ENCODE results near the gene SNX17.
A peak's percentile ranks its signal among the peaks of the same experiment; 100 is the strongest.

The SNX17 gene

DNA sequence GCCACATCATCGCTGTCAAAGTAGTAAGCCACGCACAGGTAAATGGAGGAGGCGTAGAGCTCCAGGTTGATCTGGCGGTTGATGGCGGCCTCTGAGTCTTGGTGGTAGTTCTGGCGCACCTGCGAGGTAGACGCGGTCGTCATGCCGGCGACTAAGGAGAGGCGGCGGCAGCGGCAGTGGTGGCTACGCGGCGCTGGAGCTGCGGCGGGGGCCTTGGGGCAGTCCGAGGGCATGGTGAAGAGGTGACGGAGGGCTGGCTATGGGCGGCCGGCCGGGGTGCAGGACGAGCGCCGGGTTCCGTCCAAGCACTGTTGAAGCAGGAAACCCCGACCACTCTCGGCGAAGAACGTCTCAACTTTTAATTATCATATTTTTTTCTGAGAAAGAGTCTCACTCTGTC lies 22.8 kb downstream of the SNX17 start:
- WGBS, 2 donors (ENCODE audit: extremely low coverage in 2 of 2, insufficient read length in 2 of 2, insufficient replicate concordance in 1 of 2), result no CpG with 5 or more reads among the region's 33 CpGs
- H3K4me2 ChIP-seq (ENCODE audit: insufficient read depth, low read length, poor library complexity, severe bottlenecking), result no peak overlapping the region
- no peak overlapping the region for H3K14ac ChIP-seq (ENCODE audit: low read length)
- H3K4me1 ChIP-seq (ENCODE audit: control insufficient read depth in 2 of 2, insufficient read depth in 1 of 2, low read depth in 1 of 2, low read length in 2 of 2), result no peaks in the 10 kb centered on the region
- no peak overlapping the region for H3K27ac ChIP-seq (replicated peaks; ENCODE audit: low read length)
- peak overlapping the region; percentile 73 for H3K23ac ChIP-seq (ENCODE audit: low read depth, low read length, poor library complexity)
- no peak overlapping the region for H2BK12ac ChIP-seq (ENCODE audit: low read length)
- H3K18ac ChIP-seq (ENCODE audit: low read length), result no peak overlapping the region
- no peak overlapping the region for H2BK15ac ChIP-seq (ENCODE audit: low read length)
- H2AFZ ChIP-seq (ENCODE audit: low read length), result no peak overlapping the region
- H2AK5ac ChIP-seq (ENCODE audit: low read depth, low read length), result no peak overlapping the region
- peaks cover 0 to 3% of the 10 kb centered on the region in 2 donors for H3K9me3 ChIP-seq (replicated peaks in 1 of 2; ENCODE audit: control insufficient read depth in 2 of 2, insufficient read depth in 1 of 2, low read depth in 1 of 2, low read length in 2 of 2)
- H4K8ac ChIP-seq (ENCODE audit: low read depth, low read length), result no peak overlapping the region
- H3K79me1 ChIP-seq (ENCODE audit: low read depth, low read length), result peaks cover 6% of the 10 kb centered on the region
- H4K91ac ChIP-seq (ENCODE audit: low read depth, low read length, poor library complexity), result no peak overlapping the region
- DNase-seq (ENCODE audit: low spot score), result no peak
- H2BK5ac ChIP-seq (ENCODE audit: low read length), result no peak overlapping the region
- no peaks in the 10 kb centered on the region for H3K27me3 ChIP-seq (ENCODE audit: control insufficient read depth in 3 of 3, insufficient read depth in 3 of 3, low read depth in 1 of 3, low read length in 3 of 3)
- no peak overlapping the region for H3K9ac ChIP-seq (ENCODE audit: low read depth, low read length, poor library complexity)
- peaks cover 10 to 27% of the 10 kb centered on the region in 2 donors for H3K36me3 ChIP-seq (replicated peaks in 1 of 2; ENCODE audit: control insufficient read depth in 2 of 2, insufficient read depth in 2 of 2, low read length in 2 of 2)
- no peak overlapping the region for H3K4ac ChIP-seq (ENCODE audit: low read length)
- H2BK120ac ChIP-seq (ENCODE audit: low read depth, low read length), result no peak overlapping the region
- no peak overlapping the region for H3K4me3 ChIP-seq (ENCODE audit: low read length in 2 of 2)

GRCh38 chr2:27398962-27399361 lies 28.5 kb downstream of the SNX17 start:
- Histone ChIP-seq H4K91ac (ENCODE audit: low read depth, low read length, poor library complexity) (no peak overlapping the region), H3K36me3 (replicated peaks in 1 of 2; ENCODE audit: control insufficient read depth in 2 of 2, insufficient read depth in 2 of 2, low read length in 2 of 2) (peaks cover 3 to 37% of the 10 kb centered on the region in 2 donors), H2BK120ac (ENCODE audit: low read depth, low read length) (no peak overlapping the region), H3K79me1 (ENCODE audit: low read depth, low read length) (peaks cover 3% of the 10 kb centered on the region), H2AK5ac (ENCODE audit: low read depth, low read length) (no peak overlapping the region), H2AFZ (ENCODE audit: low read length) (no peak overlapping the region), H3K23ac (ENCODE audit: low read depth, low read length, poor library complexity) (no peak overlapping the region), H3K4me2 (ENCODE audit: insufficient read depth, low read length, poor library complexity, severe bottlenecking) (no peak overlapping the region), H3K4me3 (ENCODE audit: low read length in 2 of 2) (no peak overlapping the region), H3K4ac (ENCODE audit: low read length) (no peak overlapping the region), H3K9me3 (replicated peaks in 1 of 2; ENCODE audit: control insufficient read depth in 2 of 2, insufficient read depth in 1 of 2, low read depth in 1 of 2, low read length in 2 of 2) (peaks cover 0 to 11% of the 10 kb centered on the region in 2 donors), H2BK12ac (ENCODE audit: low read length) (no peak overlapping the region), H3K14ac (ENCODE audit: low read length) (no peak overlapping the region), H3K18ac (ENCODE audit: low read length) (no peak overlapping the region), H3K4me1 (ENCODE audit: control insufficient read depth in 2 of 2, insufficient read depth in 1 of 2, low read depth in 1 of 2, low read length in 2 of 2) (no peaks in the 10 kb centered on the region), H3K27ac (replicated peaks; ENCODE audit: low read length) (no peak overlapping the region), H3K27me3 (ENCODE audit: control insufficient read depth in 3 of 3, insufficient read depth in 3 of 3, low read depth in 1 of 3, low read length in 3 of 3) (no peaks in the 10 kb centered on the region), H4K8ac (ENCODE audit: low read depth, low read length) (no peak overlapping the region), H2BK5ac (ENCODE audit: low read length) (no peak overlapping the region), H2BK15ac (ENCODE audit: low read length) (no peak overlapping the region), H3K9ac (ENCODE audit: low read depth, low read length, poor library complexity) (no peak overlapping the region)
- no peak for DNase-seq (ENCODE audit: low spot score)
- no CpG with 5 or more reads among the region's 5 CpGs for WGBS, 2 donors (ENCODE audit: extremely low coverage in 2 of 2, insufficient read length in 2 of 2, insufficient replicate concordance in 1 of 2)

DNA sequence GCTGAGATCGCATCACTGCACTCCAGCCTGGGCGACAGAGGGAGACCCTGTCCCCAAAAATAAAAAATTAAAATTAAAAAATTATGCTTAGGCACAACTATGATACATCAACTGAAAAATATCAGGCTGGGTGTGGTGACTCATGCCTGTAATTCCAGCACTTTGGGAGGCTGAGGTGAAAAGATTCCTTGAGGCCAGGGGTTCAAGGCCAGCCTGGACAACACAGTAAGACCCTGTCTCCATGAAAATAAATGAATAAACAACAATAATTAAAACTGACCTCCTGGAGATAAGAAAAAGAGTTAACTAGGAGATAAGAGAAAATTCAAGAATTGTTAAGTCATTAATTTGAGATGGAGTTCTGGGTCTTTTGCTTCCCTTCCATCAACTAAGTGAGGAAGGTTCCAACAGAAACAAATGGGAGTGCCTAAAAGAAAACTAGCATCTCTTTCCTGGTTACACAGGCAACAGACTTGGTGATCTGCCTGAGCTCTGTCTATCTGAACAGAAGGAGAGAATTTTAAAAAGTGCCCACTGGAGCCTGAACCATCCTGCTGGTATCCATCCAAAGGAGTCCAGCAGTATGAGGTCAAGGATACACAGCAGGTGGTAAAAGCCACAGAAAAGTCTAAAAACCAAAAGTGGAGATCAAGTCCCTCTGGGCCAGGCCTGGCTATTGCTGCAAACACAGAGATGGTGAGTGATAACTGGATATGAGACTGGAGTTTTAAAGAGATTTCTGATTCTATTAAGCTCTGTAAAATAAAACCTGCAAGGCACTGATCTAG lies 30.1 kb downstream of the SNX17 start:
- Histone ChIP-seq H2BK5ac (ENCODE audit: low read length) (no peak overlapping the region), H3K23ac (ENCODE audit: low read depth, low read length, poor library complexity) (no peak overlapping the region), H3K79me1 (ENCODE audit: low read depth, low read length) (peaks cover 5% of the 10 kb centered on the region), H2AFZ (ENCODE audit: low read length) (no peak overlapping the region), H2BK15ac (ENCODE audit: low read length) (no peak overlapping the region), H2AK5ac (ENCODE audit: low read depth, low read length) (no peak overlapping the region), H3K4me1 (ENCODE audit: control insufficient read depth in 2 of 2, insufficient read depth in 1 of 2, low read depth in 1 of 2, low read length in 2 of 2) (no peaks in the 10 kb centered on the region), H3K4me3 (ENCODE audit: low read length in 2 of 2) (no peak overlapping the region), H2BK120ac (ENCODE audit: low read depth, low read length) (no peak overlapping the region), H4K91ac (ENCODE audit: low read depth, low read length, poor library complexity) (no peak overlapping the region), H3K14ac (ENCODE audit: low read length) (no peak overlapping the region), H3K27me3 (ENCODE audit: control insufficient read depth in 3 of 3, insufficient read depth in 3 of 3, low read depth in 1 of 3, low read length in 3 of 3) (no peaks in the 10 kb centered on the region), H4K8ac (ENCODE audit: low read depth, low read length) (no peak overlapping the region), H3K18ac (ENCODE audit: low read length) (no peak overlapping the region), H3K27ac (replicated peaks; ENCODE audit: low read length) (no peak overlapping the region), H3K36me3 (replicated peaks in 1 of 2; ENCODE audit: control insufficient read depth in 2 of 2, insufficient read depth in 2 of 2, low read length in 2 of 2) (peaks cover 3 to 46% of the 10 kb centered on the region in 2 donors), H3K4me2 (ENCODE audit: insufficient read depth, low read length, poor library complexity, severe bottlenecking) (no peak overlapping the region), H3K4ac (ENCODE audit: low read length) (no peak overlapping the region), H3K9me3 (replicated peaks in 1 of 2; ENCODE audit: control insufficient read depth in 2 of 2, insufficient read depth in 1 of 2, low read depth in 1 of 2, low read length in 2 of 2) (peaks cover 0 to 9% of the 10 kb centered on the region in 2 donors), H3K9ac (ENCODE audit: low read depth, low read length, poor library complexity) (no peak overlapping the region), H2BK12ac (ENCODE audit: low read length) (no peak overlapping the region)
- WGBS, 2 donors (ENCODE audit: extremely low coverage in 2 of 2, insufficient read length in 2 of 2, insufficient replicate concordance in 1 of 2), result no CpG with 5 or more reads among the region's 2 CpGs
- DNase-seq (ENCODE audit: low spot score), result no peak

- Histone ChIP-seq H3K4me2 (ENCODE audit: insufficient read depth, low read length, poor library complexity, severe bottlenecking) (peak overlapping the region; percentile 52), H3K14ac (ENCODE audit: low read length) (no peak overlapping the region), H2AK5ac (ENCODE audit: low read depth, low read length) (no peak overlapping the region), H3K27ac (replicated peaks; ENCODE audit: low read length) (no peak overlapping the region), H3K36me3 (replicated peaks in 1 of 2; ENCODE audit: control insufficient read depth in 2 of 2, insufficient read depth in 2 of 2, low read length in 2 of 2) (peaks cover 0 to 34% of the 10 kb centered on the region in 2 donors), H2BK12ac (ENCODE audit: low read length) (no peak overlapping the region), H3K79me1 (ENCODE audit: low read depth, low read length) (peaks cover 5% of the 10 kb centered on the region), H2BK120ac (ENCODE audit: low read depth, low read length) (no peak overlapping the region), H4K8ac (ENCODE audit: low read depth, low read length) (no peak overlapping the region), H3K18ac (ENCODE audit: low read length) (no peak overlapping the region), H2BK5ac (ENCODE audit: low read length) (no peak overlapping the region), H3K9me3 (replicated peaks in 1 of 2; ENCODE audit: control insufficient read depth in 2 of 2, insufficient read depth in 1 of 2, low read depth in 1 of 2, low read length in 2 of 2) (no peaks in the 10 kb centered on the region), H2AFZ (ENCODE audit: low read length) (no peak overlapping the region), H2BK15ac (ENCODE audit: low read length) (no peak overlapping the region), H3K4me3 (ENCODE audit: low read length in 2 of 2) (peak overlapping the region in 1 of 2 donors; percentile 67), H4K91ac (ENCODE audit: low read depth, low read length, poor library complexity) (no peak overlapping the region), H3K9ac (ENCODE audit: low read depth, low read length, poor library complexity) (no peak overlapping the region), H3K27me3 (ENCODE audit: control insufficient read depth in 3 of 3, insufficient read depth in 3 of 3, low read depth in 1 of 3, low read length in 3 of 3) (no peaks in the 10 kb centered on the region), H3K23ac (ENCODE audit: low read depth, low read length, poor library complexity) (no peak overlapping the region), H3K4me1 (ENCODE audit: control insufficient read depth in 2 of 2, insufficient read depth in 1 of 2, low read depth in 1 of 2, low read length in 2 of 2) (peaks cover 3% of the 10 kb centered on the region in 2 donors), H3K4ac (ENCODE audit: low read length) (no peak overlapping the region)
- no CpG with 5 or more reads among the region's 16 CpGs for WGBS, 2 donors (ENCODE audit: extremely low coverage in 2 of 2, insufficient read length in 2 of 2, insufficient replicate concordance in 1 of 2)
- peak; percentile 46 for DNase-seq (ENCODE audit: low spot score)
Measured at GRCh38 chr2:27407798-27408491, 37.5 kb downstream of the SNX17 start.

Measured in neuronal stem cell (in vitro differentiated cells).